IMR-90 (cell line): ENCODE results near the gene SHB. TPM values are rescaled to one million over a fixed set of nuclear protein-coding genes. Genes with fewer than 3 reads are reported as not detected.

Source experiments
- ATAC-seq: fragments of 200-7000 bp; cut with Tn5 transposase; 2 replicates; pipeline ENCODE4 v1.9.1; 2020; ENCODE audit warnings: low read depth, mild to moderate bottlenecking, moderate library complexity
- BruUV-seq: library from RNA; stranded (reverse); fragments of 400-500 nt; replicated peaks from 2 replicates; lab custom pipeline; 2021; lab: Mats Ljungman, UMichigan
- CTCF ChIA-PET: fragments of 300-600 bp; formaldehyde crosslinking; extraction: SDS; loops from one replicate; lab custom pipeline; 2021; ENCODE audit warnings: antibody characterized with exemption; lab: Yijun Ruan, JAX
- POLR2A ChIA-PET: fragments of 300-600 bp; sonication (Branson Sonifier 250); formaldehyde crosslinking; loops from one replicate; lab custom pipeline; 2022; ENCODE audit warnings: antibody characterized with exemption; ENCODE audit not compliant: unreplicated experiment; lab: Charles Lee
- DNase-seq: peaks from one replicate; pipeline ENCODE4 v3.0.0; 2013
- H2AFZ ChIP-seq: replicated peaks from 2 replicates; pipeline ENCODE3; 2013; ENCODE audit warnings: low read length, mild to moderate bottlenecking; ENCODE audit not compliant: poor library complexity
- H2AK5ac ChIP-seq: 2 replicates; pipeline ENCODE4 v1.6.1; 2013; ENCODE audit warnings: low read depth, low read length, inconsistent platforms
- H2AK9ac ChIP-seq: replicated peaks from 2 replicates; pipeline ENCODE3; 2013; ENCODE audit warnings: mild to moderate bottlenecking, low read depth, low read length, moderate library complexity; ENCODE audit not compliant: poor library complexity
- H2BK120ac ChIP-seq: 2 replicates; pipeline ENCODE4 v1.6.1; 2013; ENCODE audit warnings: low read depth, low read length, inconsistent platforms
- H2BK15ac ChIP-seq: 3 replicates; pipeline ENCODE4 v1.6.1; 2013; ENCODE audit warnings: low read depth, low read length, inconsistent platforms
- H2BK20ac ChIP-seq: 2 replicates; pipeline ENCODE4 v1.6.1; 2013; ENCODE audit warnings: low read depth, mild to moderate bottlenecking, inconsistent platforms, low read length, moderate library complexity
- H2BK5ac ChIP-seq: 2 replicates; pipeline ENCODE4 v1.6.1; 2013; ENCODE audit warnings: mild to moderate bottlenecking, low read depth, low read length, inconsistent platforms; ENCODE audit not compliant: poor library complexity, severe bottlenecking
- H3K14ac ChIP-seq: replicated peaks from 2 replicates; pipeline ENCODE4 v1.6.1; 2013; ENCODE audit warnings: low read depth, low read length, inconsistent platforms
- H3K18ac ChIP-seq: 2 replicates; pipeline ENCODE4 v1.6.1; 2013; ENCODE audit warnings: low read depth, low read length, control low read depth
- H3K23ac ChIP-seq: 2 replicates; pipeline ENCODE4 v1.6.1; 2013; ENCODE audit warnings: low read depth, low read length, inconsistent platforms
- H3K27ac ChIP-seq: 2 replicates; pipeline ENCODE4 v1.5.1; 2013; ENCODE audit warnings: mild to moderate bottlenecking, control low read depth, low read length; ENCODE audit not compliant: insufficient read depth
- H3K27me3 ChIP-seq: 2 replicates; pipeline ENCODE4 v1.6.1; 2013; ENCODE audit warnings: low read length; ENCODE audit not compliant: control insufficient read depth, insufficient read depth
- H3K36me3 ChIP-seq: 2 replicates; pipeline ENCODE4 v1.6.1; 2013; ENCODE audit warnings: low read length, mixed read lengths; ENCODE audit not compliant: control insufficient read depth, insufficient read depth
- H3K4ac ChIP-seq: 2 replicates; pipeline ENCODE4 v1.6.1; 2013; ENCODE audit warnings: low read depth, low read length, inconsistent platforms
- H3K4me1 ChIP-seq: 2 replicates; pipeline ENCODE4 v1.6.1; 2013; ENCODE audit warnings: low read length, mixed read lengths; ENCODE audit not compliant: control insufficient read depth, insufficient read depth
- H3K4me2 ChIP-seq: 2 replicates; pipeline ENCODE4 v1.6.1; 2013; ENCODE audit warnings: low read depth, mild to moderate bottlenecking, control low read depth, low read length, moderate library complexity
- H3K4me3 ChIP-seq: 2 replicates; pipeline ENCODE4 v1.5.1; 2013; ENCODE audit warnings: low read depth, mild to moderate bottlenecking, control low read depth, low read length, moderate library complexity; ENCODE audit not compliant: insufficient read depth
- H3K56ac ChIP-seq: 2 replicates; pipeline ENCODE4 v1.6.1; 2013; ENCODE audit warnings: low read length, inconsistent platforms; ENCODE audit not compliant: insufficient read depth; ENCODE audit errors: extremely low read depth
- H3K79me1 ChIP-seq, 2 experiments: 2 replicates each; pipeline ENCODE4 v1.6.1; 2013; ENCODE audit warnings: low read length in 2 of 2, inconsistent platforms in 1 of 2, low read depth in 1 of 2
- H3K9ac ChIP-seq: 2 replicates; pipeline ENCODE4 v1.6.1; 2013; ENCODE audit warnings: low read depth, low read length, control low read depth
- H3K9me1 ChIP-seq: 2 replicates; pipeline ENCODE4 v1.6.1; 2013; ENCODE audit warnings: low read length, inconsistent platforms; ENCODE audit not compliant: insufficient read depth
- H3K9me3 ChIP-seq: 2 replicates; pipeline ENCODE4 v1.6.1; 2013; ENCODE audit warnings: low read length; ENCODE audit not compliant: control insufficient read depth, insufficient read depth
- H4K20me1 ChIP-seq: 2 replicates; pipeline ENCODE4 v1.6.1; 2013; ENCODE audit warnings: low read length, inconsistent platforms; ENCODE audit not compliant: insufficient read depth
- H4K5ac ChIP-seq: 2 replicates; pipeline ENCODE4 v1.6.1; 2013; ENCODE audit warnings: mild to moderate bottlenecking, low read depth, low read length, control low read depth
- H4K8ac ChIP-seq, 2 experiments: 2 replicates each; pipeline ENCODE4 v1.6.1; 2013; ENCODE audit warnings: low read depth in 2 of 2, low read length in 2 of 2, control low read depth in 1 of 2, inconsistent platforms in 1 of 2
- H4K91ac ChIP-seq: 2 replicates; pipeline ENCODE4 v1.6.1; 2013; ENCODE audit warnings: low read depth, low read length, inconsistent platforms; ENCODE audit not compliant: insufficient read depth
- BHLHE40 ChIP-seq: fragments of 150-350 bp; IDR thresholded peaks from 2 replicates; pipeline ENCODE4 v1.6.1; 2016; ENCODE audit warnings: mild to moderate bottlenecking, low read depth, low read length
- CEBPB ChIP-seq: IDR thresholded peaks from 2 replicates; pipeline ENCODE4 v1.6.1; 2012; ENCODE audit warnings: low read depth, low read length, improper control_type of control experiment
- CHD1 ChIP-seq: IDR thresholded peaks from 2 replicates; pipeline ENCODE4 v1.6.1; 2012; ENCODE audit warnings: low read depth, low read length, improper control_type of control experiment
- CTCF ChIP-seq: conservative IDR thresholded peaks from 2 replicates; pipeline ENCODE4 v1.5.1; 2012; ENCODE audit warnings: mild to moderate bottlenecking, low read depth, low read length, improper control_type of control experiment
- ELK1 ChIP-seq: fragments of 150-350 bp; IDR thresholded peaks from 2 replicates; pipeline ENCODE4 v1.6.1; 2016; ENCODE audit warnings: low read depth, mild to moderate bottlenecking, low read length, moderate library complexity, borderline replicate concordance
- FOS ChIP-seq: fragments of 150-350 bp; IDR thresholded peaks from 2 replicates; pipeline ENCODE4 v1.6.1; 2016; ENCODE audit warnings: low read depth, low read length
- MAFK ChIP-seq: IDR thresholded peaks from 2 replicates; pipeline ENCODE4 v1.6.1; 2012; ENCODE audit warnings: low read depth, low read length, improper control_type of control experiment
- MAZ ChIP-seq: IDR thresholded peaks from 2 replicates; pipeline ENCODE4 v1.6.1; 2012; ENCODE audit warnings: low read depth, mild to moderate bottlenecking, low read length, improper control_type of control experiment, moderate library complexity, borderline replicate concordance
- MXI1 ChIP-seq: IDR thresholded peaks from 2 replicates; pipeline ENCODE4 v1.6.1; 2012; ENCODE audit warnings: low read depth, mild to moderate bottlenecking, low read length, moderate library complexity, borderline replicate concordance
- NFE2L2 ChIP-seq: fragments of 150-350 bp; IDR thresholded peaks from 2 replicates; pipeline ENCODE4 v1.6.1; 2016; ENCODE audit warnings: low read depth, mild to moderate bottlenecking, low read length
- POLR2A ChIP-seq: IDR thresholded peaks from 2 replicates; pipeline ENCODE4 v1.6.1; 2012; ENCODE audit warnings: mild to moderate bottlenecking, low read depth, low read length
- RAD21 ChIP-seq: IDR thresholded peaks from 2 replicates; pipeline ENCODE4 v1.6.1; 2012; ENCODE audit warnings: low read length, improper control_type of control experiment
- RCOR1 ChIP-seq: IDR thresholded peaks from 2 replicates; pipeline ENCODE4 v1.6.1; 2012; ENCODE audit warnings: mild to moderate bottlenecking, low read length, improper control_type of control experiment; ENCODE audit not compliant: insufficient replicate concordance
- RFX5 ChIP-seq: IDR thresholded peaks from 2 replicates; pipeline ENCODE4 v1.8.0; 2012; ENCODE audit warnings: low read depth, mild to moderate bottlenecking, low read length, moderate library complexity
- SMC3 ChIP-seq: fragments of 150-350 bp; IDR thresholded peaks from 2 replicates; pipeline ENCODE4 v1.6.1; 2016; ENCODE audit warnings: low read depth, mild to moderate bottlenecking, antibody characterized with exemption, low read length, moderate library complexity
- USF2 ChIP-seq: fragments of 150-350 bp; IDR thresholded peaks from 2 replicates; pipeline ENCODE4 v1.6.1; 2017; ENCODE audit warnings: mild to moderate bottlenecking, antibody characterized with exemption, low read length, low read depth
- WGBS, 2 experiments: methylation state at CpG; one replicate each; pipeline versions ENCODE4 v1.1.5 to v1.1.7; 2013; ENCODE audit warnings: missing lambda C conversion rate in 2 of 2; ENCODE audit not compliant: insufficient read length in 1 of 2; ENCODE audit errors: extremely low coverage in 2 of 2; 5-methylcytosine and 5-hydroxymethylcytosine counted together
- dilution Hi-C: fragments of 300-500 bp; cut with HindIII; formaldehyde crosslinking; loops from one replicate; pipeline ENCODE4 v1.14.3; 2018; ENCODE audit warnings: low sequenced_read_pairs; ENCODE audit not compliant: unreplicated experiment
- in situ Hi-C: fragments of 300-500 bp; cut with MboI; formaldehyde crosslinking; loops from 3 replicates; pipeline ENCODE4 v1.14.3; 2019; ENCODE audit warnings: low sequenced_read_pairs, inconsistent platforms, mixed read lengths
- intact Hi-C: fragments of 100-400 bp; cut with micrococcal nuclease; formaldehyde crosslinking; loops from 2 replicates; pipeline ENCODE4 v1.10.0; 2022
- polyA plus RNA-seq, 3 experiments: library from polyadenylated mRNA; depleted of rRNA; stranded (reverse); fragments of >200 nt; gene quantifications; 2 replicates each; pipeline ENCODE4 v1.2.3, GENCODE V29; 2012; ENCODE audit warnings: low replicate concordance in 1 of 3
- total RNA-seq: library from RNA; depleted of rRNA; stranded (reverse); fragments of >200 nt; gene quantifications from 2 replicates; pipeline ENCODE4 v1.2.3, GENCODE V29; 2012

The SHB gene
- total and polyA plus RNA-seq, 2 of the 4 experiments (the other 2 are of a cell fraction): 6.1 to 20.4 TPM

- Histone ChIP-seq H3K23ac (0 out of 2 replicates have a peak overlapping the region, but pooled peaks have one; percentile 0), H3K4me2 (no peak overlapping the region), H4K91ac (no peak overlapping the region; the same call in 1 of the 2 replicates), H3K27ac (no peak overlapping the region), H2AK9ac (no peak overlapping the region), H2BK20ac (no peak overlapping the region), H3K4me1 (peaks cover 34% of the 10 kb centered on the region), H3K9ac (no peak overlapping the region), H2AK5ac (0 out of 2 replicates have a peak overlapping the region, but pooled peaks have one; percentile 45), H2BK15ac (peak overlapping the region; percentile 34; the same call in 2 of the 3 replicates), H4K20me1 (peaks cover 49% of the 10 kb centered on the region), H2BK120ac (peak overlapping the region; percentile 35; the same call in 1 of the 2 replicates), H4K8ac (no peak overlapping the region; a peak in 2 of 4 replicates), H3K14ac (no peak overlapping the region), H3K56ac (no peak overlapping the region), H3K36me3 (peaks cover 42% of the 10 kb centered on the region), H3K9me3 (no peaks in the 10 kb centered on the region), H3K79me1 (peaks cover 69 to 100% of the 10 kb centered on the region in 2 experiments), H2BK5ac (no peak overlapping the region), H3K9me1 (peaks cover 72% of the 10 kb centered on the region), H3K4me3 (no peak overlapping the region), H3K4ac (peak overlapping the region; percentile 2), H4K5ac (no peak overlapping the region), H2AFZ (no peak overlapping the region), H3K27me3 (no peaks in the 10 kb centered on the region), H3K18ac (no peak overlapping the region)
- intact Hi-C loops: loop anchor here (2.0 to 5.0 kb wide), 3 partner anchors 33 to 59 kb away; partner anchors contain the start of gene SHB
- dilution Hi-C loops: no loop called here
- CTCF ChIA-PET: no interaction called here
- POLR2A ChIA-PET: no interaction called here
- in situ Hi-C loops: no loop called here
- TF ChIP-seq USF2 (no peak), RAD21 (no peak), ELK1 (no peak), SMC3 (no peak), MXI1 (no peak), FOS (no peak), CHD1 (no peak), RFX5 (no peak), MAFK (no peak), CEBPB (no peak), RCOR1 (no peak), BHLHE40 (no peak), CTCF (no peak), MAZ (no peak), POLR2A (no peak), NFE2L2 (no peak)
- BruUV-seq: no TSS peak
- WGBS, 2 experiments: no CpG with 5 or more reads among the region's 4 CpGs
- ATAC-seq (no peak), DNase-seq (no peak)
Observed at GRCh38 chr9:38009990-38010389, 59.0 kb downstream of the SHB start.
